Thyroid gland (tissue), 4 donors: ENCODE measurements around the gene ZDHHC22.

Experiments
- CTCF ChIP-seq, 6 experiments: fragments of 200-600 bp in 3 of 6; fragments of 450-650 bp in 3 of 6; sonication (generic) in 3 of 6; IDR thresholded peaks; one replicate each; pipeline ENCODE4 v1.5.1; 2016 to 2019; ENCODE audit warnings: antibody characterized with exemption in 6 of 6, mild to moderate bottlenecking in 2 of 6, inconsistent platforms in 1 of 6, moderate library complexity in 1 of 6
- POLR2A ChIP-seq, 2 donors: fragments of 450-650 bp; IDR thresholded peaks; one replicate each; pipeline ENCODE4 v1.6.1; 2017; ENCODE audit warnings: antibody characterized with exemption in 2 of 2, mild to moderate bottlenecking in 2 of 2, moderate library complexity in 1 of 2

DNA sequence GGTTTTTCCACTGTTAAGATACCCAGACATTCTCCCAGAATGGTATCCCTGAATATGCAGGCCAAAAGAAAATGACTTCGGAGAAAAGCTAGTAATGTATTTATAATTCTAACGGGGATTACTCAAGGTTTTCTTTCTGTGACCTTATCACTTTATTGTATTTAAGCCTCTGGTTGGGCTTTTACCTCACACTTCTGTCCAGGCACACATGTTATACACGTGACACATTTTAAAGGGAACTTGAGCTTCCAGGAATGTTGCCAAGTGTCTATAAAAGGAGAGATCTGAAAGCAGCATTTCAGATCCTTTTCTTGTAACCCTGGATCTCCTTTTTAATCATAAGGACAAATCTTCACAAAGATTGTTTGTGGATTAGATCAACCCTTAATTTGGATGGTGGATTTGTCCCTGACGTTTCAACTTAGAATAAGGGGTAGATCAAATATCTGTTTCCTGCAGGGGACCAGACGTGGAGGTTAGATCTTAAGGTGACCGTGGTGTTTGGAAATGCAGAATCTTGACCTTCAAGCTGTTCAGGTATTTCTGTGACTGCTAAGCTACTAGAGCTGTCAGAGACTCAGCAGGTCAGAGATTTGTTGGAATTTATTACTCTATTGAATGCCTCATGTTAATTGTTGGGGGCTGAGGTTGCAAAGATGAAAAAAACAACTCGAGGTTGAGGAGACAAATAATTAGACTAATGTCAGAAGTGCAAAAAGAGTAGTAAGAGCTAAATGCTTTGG lies 42.0 kb downstream of the ZDHHC22 start:
- TF ChIP-seq CTCF (IDR thresholded peaks at IDR 0.05) (peak in 1 of 6 experiments; percentile 9), POLR2A (IDR thresholded peaks at IDR 0.05) (peak in 1 of 2 donors; percentile 55)
